Measurements from ENCODE around the gene PLXNB3. TPM values are rescaled to one million over a fixed set of nuclear protein-coding genes. Genes with fewer than 3 reads are reported as not detected.
A peak's percentile ranks its signal among the peaks of the same experiment; 100 is the strongest.

Gene PLXNB3
- total RNA-seq: 10 to 100 TPM; 18.0 to 18.7 TPM
- polyA plus RNA-seq: 10 to 100 TPM in 1 of 2 donors, under 1 TPM in 1; 0.38 to 31.4 TPM
- long read RNA-seq, donor 1, partial matches to known transcripts: 2 of 3 reads
- long read RNA-seq, donor 1, other reads (novel, unspliced or antisense): 1 of 3 reads
- long read RNA-seq, donor 2, partial matches to known transcripts: 8 of 12 reads
- long read RNA-seq, donor 2, other reads (novel, unspliced or antisense): 4 of 12 reads

DNA sequence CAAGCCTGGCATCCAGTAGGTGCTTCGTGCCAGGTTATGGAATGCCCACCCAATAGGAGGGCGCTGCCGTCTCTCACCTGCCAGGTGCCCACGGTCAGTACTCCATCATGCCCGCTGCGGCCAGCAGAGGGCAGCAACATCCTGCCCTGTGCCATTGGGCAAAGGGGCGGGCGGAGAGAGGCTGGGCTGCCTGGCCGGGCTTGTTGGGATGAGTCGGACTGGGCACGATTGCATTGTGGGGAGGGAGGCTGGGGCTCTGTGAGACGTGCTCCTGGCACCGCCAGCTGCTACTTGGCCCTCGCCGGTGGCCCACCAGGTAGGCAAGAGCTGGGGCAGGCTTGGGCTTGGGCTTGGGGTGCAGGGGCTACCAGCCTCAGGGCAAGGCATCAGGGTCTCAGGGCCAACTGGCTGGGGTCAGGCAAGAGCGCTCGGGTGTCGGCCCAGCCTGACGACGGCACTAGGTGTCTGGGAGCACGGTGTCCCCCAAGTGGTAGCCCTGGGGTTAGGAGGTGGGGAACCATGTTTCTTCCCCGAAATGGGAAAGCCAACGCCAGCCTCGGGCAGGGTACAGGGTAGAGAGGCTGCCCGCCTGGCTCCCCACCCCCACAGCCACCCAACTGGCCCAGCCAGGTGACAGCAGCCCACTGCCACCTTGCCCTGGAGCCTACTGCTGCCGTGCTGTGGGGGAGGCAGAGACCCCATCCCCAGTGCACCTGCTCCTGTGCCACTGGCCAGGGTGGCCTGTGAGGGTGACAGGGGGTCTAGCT is at the start of gene PLXNB3:
TSS of gene PLXNB3 (plus strand) at position 261 of the 767 bp plus-strand sequence. CDS start 1,287 bp downstream, outside the sequence.
- 25 to 37% methylated on average over 26 of the region's 26 CpGs for WGBS, 2 donors
- intact Hi-C loops (cut with DNase I): loop anchor here (2.0 to 5.0 kb wide), 3 partner anchors 173 to 189 kb away; partner anchors contain the start of gene NAA10 (in 1 of the 2)
- no peak within 1 kb of the TSS for H3K27ac ChIP-seq (ENCODE audit: low read depth in 1 of 2, low read length in 2 of 2)

GRCh38 chrX:153714256-153714655 is 49.8 kb upstream of the PLXNB3 start:
- H3K36me3 ChIP-seq (ENCODE audit: control insufficient read depth in 1 of 2, insufficient read depth in 2 of 2, low read length in 1 of 2): no peaks in the 10 kb centered on the region
- WGBS, 2 donors: 83 to 88% methylated on average over 3 of the region's 3 CpGs

More for the DNA sequence above, at the start of gene PLXNB3:
- Histone ChIP-seq H3K4me1 (ENCODE audit: control insufficient read depth in 1 of 2, insufficient read depth in 2 of 2, low read length in 2 of 2) (no peaks in the 10 kb centered on the region), H3K9me3 (ENCODE audit: control insufficient read depth, low read length) (no peaks in the 10 kb centered on the region), H3K4me3 (ENCODE audit: low read length in 2 of 2) (no peak within 1 kb of the TSS), H3K36me3 (ENCODE audit: control insufficient read depth in 1 of 2, insufficient read depth in 2 of 2, low read length in 1 of 2) (no peaks in the 10 kb centered on the region), H3K27me3 (ENCODE audit: control insufficient read depth in 1 of 2, insufficient read depth in 2 of 2, low read length in 1 of 2) (no peaks in the 10 kb centered on the region)
- ATAC-seq (ENCODE audit: low FRiP score): peak; percentile 77
- DNase-seq: peak; percentile 89 to 93

DNA sequence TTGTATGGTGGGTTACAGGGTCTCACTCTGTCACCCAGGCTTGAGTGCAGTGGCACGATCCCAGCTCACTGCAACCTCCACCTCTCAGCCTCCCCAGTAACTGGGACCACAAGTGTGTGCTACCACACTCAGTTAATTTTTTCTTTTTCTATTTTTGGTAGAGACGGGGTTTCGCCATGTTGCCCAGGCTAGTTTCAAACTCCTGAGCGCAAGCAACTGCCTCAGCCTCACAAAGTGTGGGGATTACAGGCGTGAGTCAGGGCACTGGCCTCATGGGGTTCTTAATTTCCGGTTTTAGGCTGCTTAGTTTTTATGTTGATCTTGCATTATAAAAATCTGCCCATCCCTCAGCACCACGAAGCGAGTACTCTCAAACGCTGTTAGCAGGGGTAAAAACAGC is 46.6 kb upstream of the PLXNB3 start:
- 86 to 93% methylated on average over 9 of the region's 9 CpGs for WGBS, 2 donors
- Histone ChIP-seq H3K27me3 (ENCODE audit: control insufficient read depth in 1 of 2, insufficient read depth in 2 of 2, low read length in 1 of 2) (no peaks in the 10 kb centered on the region), H3K36me3 (ENCODE audit: control insufficient read depth in 1 of 2, insufficient read depth in 2 of 2, low read length in 1 of 2) (no peaks in the 10 kb centered on the region), H3K4me3 (ENCODE audit: low read length in 2 of 2) (no peak overlapping the region), H3K9me3 (ENCODE audit: control insufficient read depth, low read length) (no peaks in the 10 kb centered on the region), H3K4me1 (ENCODE audit: control insufficient read depth in 1 of 2, insufficient read depth in 2 of 2, low read length in 2 of 2) (no peaks in the 10 kb centered on the region), H3K27ac (ENCODE audit: low read depth in 1 of 2, low read length in 2 of 2) (no peak overlapping the region)
- no peak for ATAC-seq (ENCODE audit: low FRiP score)
- DNase-seq: no peak
- intact Hi-C loops (cut with DNase I): no loop called here

More at GRCh38 chrX:153714256-153714655, 49.8 kb upstream of the PLXNB3 start:
- intact Hi-C loops (cut with DNase I): no loop called here
- Histone ChIP-seq H3K4me1 (ENCODE audit: control insufficient read depth in 1 of 2, insufficient read depth in 2 of 2, low read length in 2 of 2) (no peaks in the 10 kb centered on the region), H3K27ac (ENCODE audit: low read depth in 1 of 2, low read length in 2 of 2) (no peak overlapping the region), H3K27me3 (ENCODE audit: control insufficient read depth in 1 of 2, insufficient read depth in 2 of 2, low read length in 1 of 2) (no peaks in the 10 kb centered on the region), H3K4me3 (ENCODE audit: low read length in 2 of 2) (no peak overlapping the region), H3K9me3 (ENCODE audit: control insufficient read depth, low read length) (no peaks in the 10 kb centered on the region)
- no peak for DNase-seq
- no peak for ATAC-seq (ENCODE audit: low FRiP score)

DNA sequence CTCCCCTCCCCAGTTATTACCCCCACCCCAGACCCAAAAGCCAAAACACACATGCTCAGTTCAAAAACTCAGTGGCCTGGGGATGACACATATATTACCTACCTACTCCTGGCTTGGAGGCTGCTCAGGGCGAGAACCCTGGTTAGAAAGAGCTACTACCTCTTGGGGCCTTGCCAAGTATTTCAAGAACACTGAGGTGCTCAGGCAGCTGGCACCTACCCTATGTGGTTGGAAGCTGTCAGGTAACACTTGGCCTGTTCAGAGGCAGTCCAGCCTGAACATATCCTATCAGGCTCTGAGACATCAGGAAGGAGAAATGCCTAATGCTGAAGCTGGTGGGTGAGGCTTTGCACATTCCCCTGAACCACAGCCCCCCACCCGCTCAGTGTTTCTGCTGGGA is 44.8 kb upstream of the PLXNB3 start:
- H3K27ac ChIP-seq (ENCODE audit: low read depth in 1 of 2, low read length in 2 of 2): no peak overlapping the region
- no peak for ATAC-seq (ENCODE audit: low FRiP score)
- intact Hi-C loops (cut with DNase I): no loop called here
- DNase-seq: no peak
- WGBS, 2 donors: 67 to 85% methylated on average over 2 of the region's 2 CpGs
- H3K4me3 ChIP-seq (ENCODE audit: low read length in 2 of 2): no peak overlapping the region
- no peaks in the 10 kb centered on the region for H3K27me3 ChIP-seq (ENCODE audit: control insufficient read depth in 1 of 2, insufficient read depth in 2 of 2, low read length in 1 of 2)
- H3K36me3 ChIP-seq (ENCODE audit: control insufficient read depth in 1 of 2, insufficient read depth in 2 of 2, low read length in 1 of 2): no peaks in the 10 kb centered on the region
- H3K4me1 ChIP-seq (ENCODE audit: control insufficient read depth in 1 of 2, insufficient read depth in 2 of 2, low read length in 2 of 2): no peaks in the 10 kb centered on the region
- H3K9me3 ChIP-seq (ENCODE audit: control insufficient read depth, low read length): no peaks in the 10 kb centered on the region

- DNase-seq: no peak
- intact Hi-C loops (cut with DNase I): no loop called here
- Histone ChIP-seq H3K27ac (ENCODE audit: low read depth in 1 of 2, low read length in 2 of 2) (no peak overlapping the region), H3K36me3 (ENCODE audit: control insufficient read depth in 1 of 2, insufficient read depth in 2 of 2, low read length in 1 of 2) (no peaks in the 10 kb centered on the region), H3K27me3 (ENCODE audit: control insufficient read depth in 1 of 2, insufficient read depth in 2 of 2, low read length in 1 of 2) (no peaks in the 10 kb centered on the region), H3K9me3 (ENCODE audit: control insufficient read depth, low read length) (no peaks in the 10 kb centered on the region), H3K4me3 (ENCODE audit: low read length in 2 of 2) (no peak overlapping the region), H3K4me1 (ENCODE audit: control insufficient read depth in 1 of 2, insufficient read depth in 2 of 2, low read length in 2 of 2) (no peaks in the 10 kb centered on the region)
- 78 to 86% methylated on average over 2 of the region's 2 CpGs for WGBS, 2 donors
- ATAC-seq (ENCODE audit: low FRiP score): no peak
Measured at GRCh38 chrX:153719701-153720100, 44.3 kb upstream of the PLXNB3 start.

DNA sequence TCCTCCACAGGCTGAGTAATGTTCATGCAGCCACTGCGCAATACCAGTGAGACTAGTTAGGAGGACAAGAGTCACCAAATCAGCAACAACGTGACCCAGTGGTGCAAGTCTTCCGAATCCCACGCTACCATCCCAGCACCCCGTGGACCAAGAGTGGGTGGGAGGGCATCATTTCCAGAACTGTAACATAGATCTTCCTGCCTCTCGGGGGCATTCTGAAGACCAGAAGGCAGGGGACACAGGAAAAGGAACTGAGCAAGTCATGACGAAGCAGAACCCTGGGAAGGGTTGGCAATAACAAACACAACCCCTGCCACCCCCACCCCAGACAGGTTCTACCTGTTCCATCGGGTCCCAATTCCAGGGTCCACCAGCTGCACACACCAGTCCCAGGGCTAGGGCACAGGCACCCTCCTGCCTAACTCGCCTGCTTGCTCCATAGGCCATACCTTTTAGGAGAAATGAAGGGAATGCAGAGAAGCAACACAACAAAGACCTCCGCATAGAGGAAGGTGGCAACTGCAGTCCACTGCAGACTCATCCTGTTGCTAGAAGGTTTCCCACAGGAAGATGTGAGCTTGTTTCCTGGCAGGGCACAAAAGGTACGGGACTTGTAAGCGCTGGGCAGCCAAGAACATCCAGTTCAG is 41.2 kb upstream of the PLXNB3 start:
- no peak for DNase-seq
- Histone ChIP-seq H3K27ac (ENCODE audit: low read depth in 1 of 2, low read length in 2 of 2) (no peak overlapping the region), H3K4me1 (ENCODE audit: control insufficient read depth in 1 of 2, insufficient read depth in 2 of 2, low read length in 2 of 2) (no peaks in the 10 kb centered on the region), H3K4me3 (ENCODE audit: low read length in 2 of 2) (peak overlapping the region; percentile 35 to 57), H3K27me3 (ENCODE audit: control insufficient read depth in 1 of 2, insufficient read depth in 2 of 2, low read length in 1 of 2) (no peaks in the 10 kb centered on the region), H3K9me3 (ENCODE audit: control insufficient read depth, low read length) (no peaks in the 10 kb centered on the region), H3K36me3 (ENCODE audit: control insufficient read depth in 1 of 2, insufficient read depth in 2 of 2, low read length in 1 of 2) (no peaks in the 10 kb centered on the region)
- ATAC-seq (ENCODE audit: low FRiP score): no peak
- intact Hi-C loops (cut with DNase I): no loop called here
- WGBS, 2 donors: 54 to 69% methylated on average over 12 of the region's 12 CpGs

GRCh38 chrX:153723351-153724251 is 40.4 kb upstream of the PLXNB3 start:
- H3K4me1 ChIP-seq (ENCODE audit: control insufficient read depth in 1 of 2, insufficient read depth in 2 of 2, low read length in 2 of 2): no peaks in the 10 kb centered on the region
- no peaks in the 10 kb centered on the region for H3K27me3 ChIP-seq (ENCODE audit: control insufficient read depth in 1 of 2, insufficient read depth in 2 of 2, low read length in 1 of 2)
- H3K27ac ChIP-seq (ENCODE audit: low read depth in 1 of 2, low read length in 2 of 2): peak overlapping the region in 1 of 2 donors; percentile 70
- WGBS, 2 donors: 1 to 28% methylated on average over 73 to 78 of the region's 78 CpGs
- DNase-seq: peak in 1 of 2 donors; percentile 85
- ATAC-seq (ENCODE audit: low FRiP score): no peak
- peak overlapping the region; percentile 35 to 57 for H3K4me3 ChIP-seq (ENCODE audit: low read length in 2 of 2)
- no peaks in the 10 kb centered on the region for H3K9me3 ChIP-seq (ENCODE audit: control insufficient read depth, low read length)
- intact Hi-C loops (cut with DNase I): no loop called here
- no peaks in the 10 kb centered on the region for H3K36me3 ChIP-seq (ENCODE audit: control insufficient read depth in 1 of 2, insufficient read depth in 2 of 2, low read length in 1 of 2)

Measured in aorta (tissue), 5 donors.